Gastroesophageal sphincter (tissue), 3 donors: ENCODE results near the gene ALDH2.

Experiments used
- EP300 ChIP-seq: sonication (generic); formaldehyde crosslinking; IDR thresholded peaks from one replicate; pipeline ENCODE4 v1.6.1; 2017; ENCODE audit warnings: antibody characterized with exemption, mild to moderate bottlenecking
- TF ChIP-seq, protein P1 (sequence below), 4 experiments: fragments of 200-600 bp in 2 of 4; fragments of 450-650 bp in 2 of 4; sonication (generic) in 1 of 4; IDR thresholded peaks; one replicate each; pipeline ENCODE4 v1.5.1; 2017 to 2019; ENCODE audit warnings: antibody characterized with exemption in 4 of 4, mild to moderate bottlenecking in 2 of 4, moderate library complexity in 2 of 4

DNA sequence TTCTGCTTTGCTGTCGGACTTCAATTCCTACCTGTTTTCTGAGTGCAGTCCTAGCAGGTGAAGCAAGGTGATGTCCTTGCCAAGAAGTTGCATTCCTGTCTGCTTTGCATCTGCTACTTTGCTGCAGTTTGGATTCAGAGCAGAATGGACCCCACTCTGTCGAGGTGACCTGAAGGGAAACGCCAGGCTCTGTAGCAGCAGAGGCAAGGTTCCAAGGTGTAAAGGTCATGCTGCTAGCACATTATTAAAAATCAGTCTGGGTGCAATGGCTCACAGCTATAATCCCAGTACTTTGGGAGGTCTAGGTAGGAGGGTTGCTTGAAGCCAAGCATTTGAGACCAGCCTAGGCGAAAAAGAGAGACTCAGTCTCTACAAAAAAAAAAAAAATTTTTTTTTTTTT lies 17.3 kb upstream of the ALDH2 start:
- TF ChIP-seq, protein P1, sequence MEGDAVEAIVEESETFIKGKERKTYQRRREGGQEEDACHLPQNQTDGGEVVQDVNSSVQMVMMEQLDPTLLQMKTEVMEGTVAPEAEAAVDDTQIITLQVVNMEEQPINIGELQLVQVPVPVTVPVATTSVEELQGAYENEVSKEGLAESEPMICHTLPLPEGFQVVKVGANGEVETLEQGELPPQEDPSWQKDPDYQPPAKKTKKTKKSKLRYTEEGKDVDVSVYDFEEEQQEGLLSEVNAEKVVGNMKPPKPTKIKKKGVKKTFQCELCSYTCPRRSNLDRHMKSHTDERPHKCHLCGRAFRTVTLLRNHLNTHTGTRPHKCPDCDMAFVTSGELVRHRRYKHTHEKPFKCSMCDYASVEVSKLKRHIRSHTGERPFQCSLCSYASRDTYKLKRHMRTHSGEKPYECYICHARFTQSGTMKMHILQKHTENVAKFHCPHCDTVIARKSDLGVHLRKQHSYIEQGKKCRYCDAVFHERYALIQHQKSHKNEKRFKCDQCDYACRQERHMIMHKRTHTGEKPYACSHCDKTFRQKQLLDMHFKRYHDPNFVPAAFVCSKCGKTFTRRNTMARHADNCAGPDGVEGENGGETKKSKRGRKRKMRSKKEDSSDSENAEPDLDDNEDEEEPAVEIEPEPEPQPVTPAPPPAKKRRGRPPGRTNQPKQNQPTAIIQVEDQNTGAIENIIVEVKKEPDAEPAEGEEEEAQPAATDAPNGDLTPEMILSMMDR (IDR thresholded peaks at IDR 0.05): no peak
- no peak for TF ChIP-seq EP300
